HG02870 (cell line): ENCODE measurements around the gene SPTLC1.

Experiments
- ATAC-seq: cut with Tn5 transposase; IDR thresholded peaks from one replicate; pipeline ENCODE4 v1.9.1; 2021; ENCODE audit warnings: mild to moderate bottlenecking, moderate library complexity; ENCODE audit not compliant: unreplicated experiment

SPTLC1 gene

DNA sequence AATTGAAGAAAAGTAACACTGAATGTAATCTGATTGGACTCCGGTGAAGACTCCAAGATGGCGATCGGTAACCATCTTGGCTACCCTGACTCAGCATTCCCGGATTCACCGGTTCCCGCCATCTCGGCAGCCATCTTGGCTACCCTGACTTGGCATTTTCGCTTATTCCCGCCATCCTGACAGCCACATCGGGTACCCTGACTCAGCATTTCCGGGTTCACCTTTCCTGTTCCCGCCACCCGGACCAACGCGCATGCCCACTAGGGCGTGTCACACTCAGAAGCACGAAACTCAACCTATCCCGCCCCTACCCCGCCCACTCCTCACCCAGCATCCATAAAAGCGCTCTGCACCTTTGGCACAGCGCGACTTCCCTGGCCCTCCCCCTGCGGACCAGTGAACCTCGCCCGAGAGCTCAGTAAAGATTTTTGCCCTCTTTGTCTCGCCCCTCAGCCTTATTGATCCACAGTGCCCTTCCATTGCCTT is 17.2 kb downstream of the SPTLC1 start:
- ATAC-seq, result no peak

DNA sequence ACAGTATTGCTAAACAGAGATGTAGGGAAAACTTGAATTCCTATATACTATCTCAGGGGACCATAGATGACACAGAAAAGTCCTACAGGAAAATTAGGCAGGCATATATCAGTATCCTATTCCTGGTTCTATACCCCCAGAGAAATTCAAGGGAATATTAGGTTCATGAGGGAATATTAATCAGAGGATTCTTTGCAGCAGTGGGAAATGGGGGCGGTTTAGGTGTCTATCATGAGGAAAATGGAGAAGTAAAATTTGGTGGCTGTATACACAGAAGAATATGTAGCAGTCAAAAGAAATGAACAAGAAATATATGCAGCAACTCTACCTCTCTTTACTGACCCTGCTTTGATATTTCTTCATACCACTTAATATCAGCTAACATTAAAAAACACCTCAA is 20.0 kb downstream of the SPTLC1 start:
- no peak for ATAC-seq

DNA sequence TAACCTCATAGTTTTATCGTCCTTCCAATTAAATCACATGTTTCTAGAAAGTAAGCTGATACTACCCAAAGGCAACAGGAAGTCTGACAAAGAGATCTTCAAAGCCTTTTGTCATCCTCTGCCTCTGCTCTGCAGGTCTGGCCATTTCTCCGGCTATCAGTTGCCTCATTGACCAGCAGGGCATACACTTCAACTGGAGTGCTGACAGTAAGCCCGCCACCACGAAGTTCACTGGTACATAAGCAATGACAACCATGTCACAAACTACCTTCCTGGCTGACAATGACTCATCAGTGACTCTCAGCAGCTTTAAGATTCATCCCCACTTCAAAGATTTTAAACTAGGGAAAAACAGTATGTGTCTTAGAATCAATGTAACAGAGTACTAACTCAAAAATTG is 20.6 kb downstream of the SPTLC1 start:
- no peak for ATAC-seq

DNA sequence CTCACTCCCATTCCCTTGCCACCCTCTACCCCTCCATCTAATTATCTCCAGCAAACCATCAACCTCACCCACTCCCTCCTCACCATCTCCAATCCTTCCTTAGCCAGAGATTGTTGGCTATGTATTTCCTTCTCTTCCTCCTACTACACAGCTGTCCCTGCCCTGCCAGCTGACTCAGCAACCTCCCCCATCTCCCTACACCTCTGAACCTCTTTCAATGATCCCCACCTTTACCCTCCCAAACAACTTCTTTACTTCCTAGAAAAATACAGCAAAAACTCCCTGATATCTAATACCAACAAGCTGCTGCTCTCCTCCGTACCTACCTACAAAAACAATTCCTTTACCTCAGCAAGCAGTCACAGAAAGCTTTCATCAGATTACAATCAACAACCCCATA is 37.3 kb downstream of the SPTLC1 start:
- no peak for ATAC-seq

DNA sequence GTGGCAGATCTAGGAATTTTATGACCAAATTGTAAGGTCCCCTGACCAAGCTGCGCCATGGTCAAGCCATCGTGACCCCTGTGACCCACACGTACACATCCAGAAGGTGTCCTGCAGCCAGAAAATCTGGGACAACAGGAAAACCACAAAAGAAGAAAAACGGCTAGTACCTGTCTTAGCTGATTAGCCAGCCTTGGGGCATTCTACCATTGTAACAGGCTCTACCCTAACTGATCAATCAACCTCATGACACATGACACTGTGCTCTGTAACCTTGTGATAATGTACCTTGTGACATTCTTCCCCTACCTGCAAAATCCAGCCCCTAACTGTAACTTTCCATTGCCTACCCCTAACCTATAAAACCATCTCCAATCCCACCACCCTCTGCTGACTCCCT is 43.6 kb downstream of the SPTLC1 start:
- no peak for ATAC-seq

DNA sequence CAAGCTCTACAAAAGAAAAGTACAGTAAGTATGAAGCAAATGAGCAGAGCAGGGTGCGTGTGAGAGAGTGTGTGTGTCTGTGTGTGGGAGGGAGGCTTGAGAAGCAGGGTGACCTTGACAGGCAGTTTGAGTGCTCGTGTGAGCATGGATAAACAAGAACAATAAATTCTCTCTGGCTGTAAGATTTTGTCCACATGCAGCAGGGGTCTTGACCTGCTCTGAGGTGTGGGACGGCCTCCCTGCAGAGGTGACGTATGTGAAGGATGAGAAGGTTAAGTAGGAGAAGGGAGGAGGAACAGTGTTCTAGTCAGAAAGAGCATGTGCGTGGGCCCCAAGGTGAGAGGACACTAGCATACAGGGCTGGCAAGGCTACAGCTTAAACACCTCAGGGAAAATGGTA is 49.0 kb downstream of the SPTLC1 start:
- no peak for ATAC-seq

DNA sequence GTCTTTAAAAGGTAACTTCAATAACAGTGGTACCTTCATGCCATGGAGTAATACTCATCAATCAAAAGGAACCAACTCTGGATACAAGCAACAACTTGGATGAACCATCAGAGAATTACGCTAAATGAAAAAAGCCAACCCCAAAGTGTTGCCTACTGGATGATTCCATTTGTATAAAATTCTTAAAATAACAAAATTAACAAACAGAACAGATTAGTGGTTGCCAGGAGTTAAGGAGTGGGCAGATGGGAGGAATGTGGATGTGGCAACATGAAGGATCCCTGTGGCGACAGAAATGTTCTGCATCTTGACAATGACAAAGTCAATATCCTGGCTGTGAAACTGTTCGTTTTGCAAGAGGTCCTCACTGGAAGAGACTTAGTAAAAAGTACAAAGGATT is 50.5 kb downstream of the SPTLC1 start:
- no peak for ATAC-seq

DNA sequence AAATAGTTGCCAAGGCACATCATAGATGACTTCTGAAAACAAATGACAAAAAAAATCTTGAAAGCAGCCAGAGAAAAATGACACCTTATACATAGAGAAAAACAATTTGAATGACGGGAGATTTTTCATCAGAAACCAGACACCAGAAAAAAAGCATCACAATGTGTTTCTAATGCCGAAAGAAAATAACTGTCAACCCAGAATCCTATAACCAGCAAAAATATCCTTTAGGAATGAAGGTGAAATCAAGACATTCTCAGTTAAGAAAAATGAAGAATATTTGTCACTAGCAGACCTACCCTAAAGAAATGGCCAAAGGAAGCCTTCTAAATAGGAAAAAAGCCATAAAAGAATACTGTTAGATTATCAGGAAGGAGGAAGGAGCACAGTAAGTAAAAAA is 54.0 kb downstream of the SPTLC1 start:
- ATAC-seq, result no peak

DNA sequence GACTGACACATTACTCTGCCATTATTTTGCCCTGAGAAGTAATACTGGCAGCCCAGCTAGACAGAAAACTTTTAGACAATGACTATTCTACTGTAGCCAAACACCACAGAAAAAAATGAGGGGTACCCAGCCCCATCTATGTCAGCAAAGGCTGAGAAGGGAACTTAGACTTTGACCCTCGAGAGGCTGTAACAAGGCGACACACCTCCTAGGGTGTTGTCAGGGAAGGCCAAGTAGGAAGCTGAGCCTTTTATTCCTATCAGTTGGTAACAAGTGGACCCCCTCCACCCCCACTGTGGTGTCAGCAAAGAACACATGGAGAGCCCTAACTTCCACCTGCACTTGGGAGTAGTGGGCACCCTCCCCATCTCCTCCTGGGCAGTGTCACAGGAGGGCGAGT is 55.6 kb downstream of the SPTLC1 start:
- ATAC-seq, result no peak

DNA sequence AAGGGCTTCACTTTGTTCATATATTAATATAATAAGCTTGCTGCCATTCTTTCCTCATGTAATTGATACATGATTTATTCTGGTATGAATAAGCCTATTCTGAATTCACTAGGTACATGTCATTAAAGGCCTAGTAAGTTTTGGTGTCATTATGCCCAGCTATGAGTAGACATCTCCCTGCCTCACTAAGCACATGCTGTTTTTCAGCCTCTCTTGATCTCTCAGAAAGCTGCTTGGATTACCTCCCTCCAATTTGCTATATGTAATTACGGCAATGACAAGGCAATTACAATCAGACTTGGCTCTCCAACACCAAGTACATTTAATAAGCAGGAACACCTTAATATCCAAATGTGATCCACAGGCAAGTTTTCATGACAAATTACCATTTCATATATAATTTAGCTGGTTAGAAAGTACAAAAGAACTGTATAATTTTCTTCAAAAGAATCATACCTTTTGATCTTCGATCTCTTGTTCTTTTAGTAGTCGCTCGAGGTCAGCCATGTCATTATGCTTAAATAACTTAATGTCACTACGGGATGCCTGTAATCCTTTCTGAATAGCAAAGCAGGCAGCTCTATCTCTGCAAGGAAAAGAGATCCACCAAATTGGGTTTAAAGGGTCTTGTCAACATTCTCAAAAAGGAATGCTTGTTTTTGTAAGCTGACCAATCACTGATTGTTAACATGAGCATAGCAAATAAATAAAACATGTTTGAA is 56.3 kb downstream of the SPTLC1 start:
- no peak for ATAC-seq

DNA sequence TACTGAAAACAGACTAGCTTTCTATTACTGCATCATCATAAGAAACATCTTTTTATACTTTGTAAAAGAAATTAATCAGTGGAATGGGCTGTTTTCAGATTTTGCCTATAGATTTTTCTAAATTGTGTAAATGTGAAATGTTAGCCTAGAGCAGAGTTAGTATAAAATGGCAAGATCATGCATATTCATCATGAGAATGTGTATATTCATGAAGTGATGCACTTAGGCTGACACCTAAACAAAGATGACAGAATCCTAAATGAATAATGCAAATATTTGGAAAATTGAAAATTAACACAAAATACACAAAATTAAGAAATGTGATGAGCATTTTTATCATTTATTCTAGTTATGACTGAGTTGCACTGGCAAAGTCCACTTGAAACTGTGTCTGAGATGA is 57.2 kb downstream of the SPTLC1 start:
- ATAC-seq, result no peak

DNA sequence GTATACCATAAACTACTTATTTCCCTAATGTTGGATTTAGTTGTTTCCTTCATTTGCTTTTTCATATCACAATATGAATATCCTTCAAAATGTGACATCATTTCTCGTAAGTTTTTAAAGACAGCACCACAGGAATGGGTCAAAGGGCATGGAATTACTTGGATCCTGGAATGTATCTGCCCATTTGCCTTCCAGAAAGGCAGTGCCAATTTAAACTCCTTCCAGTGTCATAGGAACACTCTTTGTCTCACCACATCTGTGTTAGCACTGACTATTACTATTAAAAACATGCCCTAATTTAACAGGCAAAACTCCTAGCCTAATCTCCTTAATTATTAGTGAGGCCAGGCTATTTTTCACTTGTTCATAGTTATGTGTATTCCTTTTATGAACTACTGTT is 58.0 kb downstream of the SPTLC1 start:
- ATAC-seq, result no peak

DNA sequence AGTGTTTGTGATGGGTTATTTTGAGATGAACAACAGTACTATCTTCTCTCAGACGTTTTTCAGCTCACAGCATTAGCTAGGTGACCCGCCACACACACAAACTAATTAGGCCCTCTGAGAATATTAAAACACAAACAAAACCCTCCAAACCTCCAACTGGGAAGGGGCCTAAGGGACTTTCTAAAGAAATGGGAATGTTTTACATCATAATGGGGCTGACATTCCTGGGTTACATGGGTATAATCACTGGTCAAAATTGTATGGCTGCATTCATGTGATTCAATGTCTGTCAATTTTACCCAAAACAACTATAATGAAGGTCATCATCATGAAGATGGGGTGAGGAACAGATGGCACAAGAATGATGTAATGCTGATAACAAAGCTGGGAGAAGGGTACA is 59.6 kb downstream of the SPTLC1 start:
- no peak for ATAC-seq

DNA sequence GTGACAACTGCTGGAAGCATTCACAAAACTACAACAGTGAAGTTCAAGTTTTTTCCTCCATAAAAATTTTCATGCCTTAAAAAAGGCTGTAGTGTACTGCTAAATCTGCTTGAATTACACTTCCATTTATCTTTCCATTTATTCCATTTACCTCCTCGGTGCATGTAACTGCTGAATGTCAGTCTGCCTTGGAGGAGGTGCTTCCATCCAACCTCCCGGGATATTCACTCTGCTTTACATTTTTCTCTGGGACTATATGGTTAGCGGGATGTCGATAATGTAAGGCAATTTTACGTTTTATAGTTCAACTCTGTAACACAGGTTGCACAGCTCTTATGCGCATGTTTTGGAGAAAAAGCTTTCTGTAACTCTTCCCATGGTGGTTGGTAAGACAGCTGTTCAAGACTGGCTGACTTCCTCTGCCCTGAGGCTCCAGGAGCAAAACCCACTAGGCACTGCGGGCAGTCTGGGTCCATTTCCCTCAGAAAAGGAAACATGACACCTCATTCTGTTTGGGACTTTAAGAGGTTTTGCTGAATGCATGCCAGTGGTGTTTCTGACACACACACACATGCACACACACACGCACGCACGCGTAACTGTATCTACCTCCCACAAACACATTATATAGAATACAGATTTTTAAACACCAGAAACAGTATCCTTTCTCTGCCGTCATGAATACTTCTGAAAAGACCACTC is 66.1 kb downstream of the SPTLC1 start:
- no peak for ATAC-seq

DNA sequence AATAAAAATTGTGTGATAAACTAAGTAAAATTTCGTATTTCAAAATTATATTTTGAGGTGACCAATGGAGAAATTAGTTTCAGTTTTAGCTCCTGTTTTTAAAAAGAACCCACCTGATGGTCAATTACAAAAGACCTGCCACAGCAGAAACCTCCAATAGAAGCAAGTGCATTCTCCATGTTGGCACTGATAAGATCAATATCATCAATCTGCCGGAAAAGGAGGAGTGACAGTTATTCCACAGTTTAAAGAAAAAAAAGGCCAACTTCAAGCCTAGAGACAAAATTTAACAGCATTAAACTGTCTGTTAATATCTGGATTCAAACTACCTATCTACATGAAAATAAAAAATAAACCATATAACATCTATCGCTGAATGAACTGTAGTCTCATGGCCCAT is 67.7 kb downstream of the SPTLC1 start:
- no peak for ATAC-seq

DNA sequence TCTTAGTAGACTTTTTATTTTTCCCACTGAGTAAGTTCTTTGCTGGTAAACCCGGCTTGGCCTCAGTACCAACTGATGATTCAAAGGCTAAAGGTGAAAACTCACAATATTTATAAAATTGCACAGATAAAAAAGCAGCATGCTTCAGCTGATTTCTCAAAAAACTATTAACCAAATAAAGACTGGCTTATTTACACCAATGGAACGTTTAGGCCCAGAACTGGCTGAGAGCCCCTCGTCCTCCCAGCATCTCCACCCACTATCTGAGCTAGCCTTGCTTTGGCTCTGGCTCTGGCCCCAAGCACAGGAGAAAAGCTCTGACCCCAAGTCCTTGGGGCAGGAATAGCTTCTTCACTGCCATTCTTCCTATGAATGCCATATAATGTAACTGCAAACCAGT is 68.5 kb downstream of the SPTLC1 start:
- no peak for ATAC-seq

DNA sequence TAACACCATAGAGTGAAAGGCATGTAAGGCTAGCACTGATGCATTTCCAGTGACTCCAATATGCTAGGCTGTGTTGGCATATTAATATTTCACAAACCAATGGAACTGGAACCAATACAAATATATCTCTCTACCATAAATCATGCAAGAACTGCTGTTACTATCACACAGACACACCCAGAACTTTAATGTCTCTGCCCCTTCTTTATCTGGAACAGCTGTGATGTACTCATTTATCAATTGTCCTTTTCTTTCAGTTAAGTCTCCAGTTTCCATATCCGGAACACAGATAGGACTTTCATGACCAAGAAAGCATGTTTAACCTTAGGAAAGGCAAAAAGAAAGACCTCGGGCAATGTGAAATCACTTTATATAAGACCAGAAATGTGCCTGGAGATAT is 70.3 kb downstream of the SPTLC1 start:
- ATAC-seq, result no peak

DNA sequence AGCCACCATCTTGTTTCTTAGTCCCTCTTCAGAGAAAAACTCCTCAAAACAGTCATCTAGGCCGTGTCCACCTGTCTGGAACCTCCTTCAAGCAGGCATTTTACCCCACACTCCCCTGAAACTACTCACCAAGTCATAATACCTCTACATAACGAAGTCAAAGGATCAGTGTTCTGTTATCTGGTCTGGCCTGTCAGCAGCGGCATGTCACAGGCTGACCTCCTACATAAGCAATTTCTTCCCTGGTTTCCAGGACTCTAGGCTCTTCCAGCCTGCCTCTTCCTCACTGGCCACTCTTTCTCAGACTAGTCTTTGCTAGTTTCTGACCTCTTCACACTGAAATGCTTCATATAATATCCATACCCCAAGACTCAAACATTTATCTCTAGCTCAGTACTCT is 72.2 kb downstream of the SPTLC1 start:
- ATAC-seq, result no peak

DNA sequence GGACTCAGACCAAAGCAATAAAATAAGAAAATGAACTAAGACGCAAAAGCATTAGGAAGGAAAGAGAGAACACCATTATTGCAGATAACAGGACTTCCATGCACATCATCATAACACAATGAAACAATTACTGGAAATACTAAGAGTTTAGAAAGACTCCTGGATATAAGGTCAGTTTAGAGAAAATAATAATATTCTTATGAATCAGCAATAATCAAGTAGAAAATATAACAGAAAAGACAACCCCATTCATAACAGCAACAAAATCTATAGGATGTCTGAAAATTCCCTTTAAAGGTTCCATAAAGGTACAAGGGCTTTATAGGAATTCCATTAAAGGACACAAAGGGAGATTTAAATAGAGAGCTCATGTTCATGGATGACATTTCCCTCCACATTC is 73.0 kb downstream of the SPTLC1 start:
- no peak for ATAC-seq

DNA sequence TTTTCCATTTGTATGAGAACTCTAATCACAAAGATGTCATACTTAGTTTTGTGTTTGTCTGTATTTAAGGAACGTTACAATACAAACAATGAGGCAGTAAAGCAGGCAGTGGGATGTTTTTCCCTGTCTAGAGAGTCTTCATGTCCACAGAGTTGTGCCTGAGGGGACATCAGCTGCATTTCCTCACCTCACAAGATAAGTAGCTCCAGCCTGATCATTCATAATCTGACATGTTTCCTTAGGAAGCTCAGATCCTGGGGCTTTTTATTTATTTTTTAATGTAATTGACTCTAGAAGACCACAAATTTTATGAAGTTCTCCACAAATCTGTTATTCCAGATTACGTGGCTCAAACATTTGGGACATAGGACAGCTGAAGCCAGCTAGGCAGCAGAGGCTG is 78.5 kb downstream of the SPTLC1 start:
- no peak for ATAC-seq

DNA sequence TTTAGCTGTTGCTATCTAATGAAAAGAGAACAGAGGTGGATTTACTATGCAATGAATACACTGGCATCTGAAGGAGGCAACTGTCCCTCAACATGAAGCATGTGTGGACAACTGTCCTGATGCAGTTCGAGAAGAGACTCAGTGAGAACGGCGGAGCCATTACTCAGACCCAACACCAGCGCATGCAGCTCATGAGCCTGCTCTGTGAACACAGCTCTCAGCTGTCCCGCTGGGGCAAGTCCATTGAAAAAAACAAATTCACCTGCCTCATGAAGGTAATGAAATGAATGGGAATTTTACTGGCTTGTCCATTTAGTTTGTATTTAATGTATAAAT is 78.8 kb downstream of the SPTLC1 start:
- ATAC-seq, result no peak

DNA sequence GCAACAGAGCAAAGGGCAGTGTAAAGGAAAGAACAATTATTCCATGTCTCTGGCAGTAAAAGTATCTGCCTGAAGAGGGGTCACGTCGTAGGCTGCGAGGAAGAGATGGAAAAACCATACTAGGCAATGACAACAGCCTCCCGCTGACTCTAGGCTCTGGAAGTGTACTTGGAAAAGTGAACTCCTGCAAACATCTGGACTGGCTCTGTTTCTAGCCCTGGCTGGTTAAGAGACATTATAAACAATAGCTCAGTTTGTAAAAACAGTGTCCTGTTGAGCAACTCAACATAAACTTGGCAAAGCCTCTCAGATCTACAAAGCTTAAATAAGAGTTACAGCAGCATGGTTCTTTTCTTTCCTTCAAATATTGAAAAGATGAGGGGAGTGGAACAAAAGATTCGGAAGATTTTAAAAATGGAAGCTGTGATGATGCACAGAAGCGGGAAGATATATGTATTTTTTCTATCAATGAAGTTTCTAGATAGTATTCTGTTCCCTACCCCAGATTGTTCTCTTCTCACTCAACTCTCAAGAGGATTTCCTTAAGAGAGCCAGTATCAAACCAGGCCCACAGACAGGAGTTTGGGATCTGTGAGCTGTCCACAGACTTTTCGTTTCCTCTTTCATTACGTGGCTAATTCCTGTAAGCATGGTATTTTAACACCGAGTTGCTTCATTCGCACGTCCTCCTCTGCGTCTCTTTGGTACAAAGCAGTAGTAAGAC is 79.4 kb downstream of the SPTLC1 start:
- no peak for ATAC-seq
